ENCODE measurements around the gene CLEC2D. TPM values are rescaled to one million over a fixed set of nuclear protein-coding genes. Genes with fewer than 3 reads are reported as not detected.
"Not testable (repeated sequence)": the region's sequence is repeated elsewhere in the genome, so short reads cannot be mapped to it uniquely, and the experiment has no call there.

CLEC2D gene
- total and polyA plus RNA-seq, 10 of the 15 experiments (the other 5 are each of a cell fraction or from before 2014, with no cell fraction given) = 4.6 to 29.8 (median 16.0) TPM

GRCh38 chr12:9713032-9713558, 43.6 kb downstream of the CLEC2D start:
- H3K36me3 ChIP-seq (ENCODE audit: control insufficient read depth in 2 of 2, insufficient read depth in 2 of 2, low read length in 1 of 2); H4K20me1 ChIP-seq (ENCODE audit: control insufficient read depth, insufficient read depth); H3K4me3 ChIP-seq; DNase-seq (ENCODE audit: low read depth, low spot score); H3K9me3 ChIP-seq (replicated peaks; ENCODE audit: control insufficient read depth, insufficient read depth, low read length); H3K27me3 ChIP-seq (replicated peaks in 1 of 2; ENCODE audit: control insufficient read depth in 2 of 2, insufficient read depth in 2 of 2, low read length in 1 of 2); H3K79me2 ChIP-seq (ENCODE audit: control insufficient read depth, insufficient read depth, low read length); BruUV-seq (replicated peaks); H2AFZ ChIP-seq (ENCODE audit: control insufficient read depth, low read depth, low read length); in situ Hi-C loops (cut with MboI); POLR2A ChIA-PET: not testable (repeated sequence)
- RAD21 ChIA-PET (ENCODE audit: unreplicated experiment) = interaction anchor here (1.0 to 2.0 kb wide), 6 partner anchors 12 to 383 kb away, joined by 3 to 10 read pairs (median 3); partner anchors contain the start of gene CLEC2D
- Histone ChIP-seq H3K4me1 (ENCODE audit: control insufficient read depth, insufficient read depth, low read length) (peaks cover 69% of the 10 kb centered on the region), H3K4me2 (ENCODE audit: control insufficient read depth, insufficient read depth) (0 out of 2 replicates have a peak overlapping the region, but pooled peaks have one; percentile 30), H3K27ac (ENCODE audit: control insufficient read depth, insufficient read depth) (peak overlapping the region; percentile 68; the same call in 1 of the 2 replicates), H3K9ac (ENCODE audit: control insufficient read depth, insufficient read depth, low read length) (peak overlapping the region; percentile 30)
- peak; percentile 76 for ATAC-seq
- FAIRE-seq = peak; percentile 86
- SMC1A ChIA-PET (ENCODE audit: uncharacterized antibody, unreplicated experiment) = interaction anchor here (1.0 to 7.8 kb wide), 4 partner anchors 9 to 382 kb away, joined by 3 to 100 read pairs (median 10); no protein-coding TSS in a partner anchor
- CTCF ChIA-PET = interaction anchor here (2.4 to 9.0 kb wide), 2 partner anchors 29 to 79 kb away, joined by 14 to 159 read pairs; no protein-coding TSS in a partner anchor
- WGBS (ENCODE audit: insufficient coverage, insufficient replicate concordance, low lambda C conversion rate, missing lambda C conversion rate) = 0% methylated on average over 6 of the region's 6 CpGs
- intact Hi-C loops (cut with micrococcal nuclease; ENCODE audit: unreplicated experiment) = loop anchor here (2.0 to 10.0 kb wide), 2 partner anchors 62 to 348 kb away; no protein-coding TSS in a partner anchor
- TF ChIP-seq TCF7 (IDR thresholded peaks at IDR 0.05; ENCODE audit: borderline replicate concordance) (peak; percentile 43; the same call in 1 of the 2 replicates), ATF2 (IDR thresholded peaks at IDR 0.05; ENCODE audit: low read length) (0 out of 2 replicates have a peak, but pooled peaks have one; percentile 20), NBN (IDR thresholded peaks at IDR 0.05) (0 out of 2 replicates have a peak, but pooled peaks have one; percentile 27), RELB (IDR thresholded peaks at IDR 0.05; ENCODE audit: low read depth) (0 out of 2 replicates have a peak, but pooled peaks have one; percentile 36), IKZF1 (conservative IDR thresholded peaks at IDR 0.05) (peak; percentile 63), NFIC (IDR thresholded peaks at IDR 0.05; ENCODE audit: low read depth, low read length) (peak; percentile 52; the same call in 1 of the 2 replicates), PKNOX1 (IDR thresholded peaks at IDR 0.05) (peak; percentile 58; the same call in 1 of the 2 replicates), RUNX3 (IDR thresholded peaks at IDR 0.05; ENCODE audit: low read length) (peak; percentile 44), CREM (IDR thresholded peaks at IDR 0.05; ENCODE audit: low read depth) (peak; percentile 31; the same call in 1 of the 2 replicates), SRF (IDR thresholded peaks at IDR 0.05; ENCODE audit: low read depth in 2 of 2, low read length in 2 of 2) (0 out of 4 replicates have a peak, but pooled peaks of 1 of the 2 experiments have one; percentile 19), SKIL (IDR thresholded peaks at IDR 0.05; ENCODE audit: low read depth, poor library complexity, severe bottlenecking) (peak; percentile 76), BHLHE40 (IDR thresholded peaks at IDR 0.05; ENCODE audit: borderline replicate concordance in 1 of 2, low read depth in 2 of 2, low read length in 1 of 2) (peak in 1 of 2 experiments; percentile 88; a peak in 2 of 4 replicates), IKZF2 (IDR thresholded peaks at IDR 0.05) (peak; percentile 45 to 68; a peak in 3 of 4 replicates), JUNB (IDR thresholded peaks at IDR 0.05) (peak; percentile 47), DPF2 (IDR thresholded peaks at IDR 0.05) (0 out of 2 replicates have a peak, but pooled peaks have one; percentile 25), ATF7 (IDR thresholded peaks at IDR 0.05; ENCODE audit: low read depth) (peak; percentile 36; the same call in 1 of the 2 replicates)

Data from GM12878 (cell line).